IPS-NIHi7 (cell line): ENCODE data around the gene TAC4.
A peak's percentile ranks its signal among the peaks of the same experiment; 100 is the strongest.

Source experiments
- DNase-seq: peaks from one replicate; pipeline ENCODE4 v3.0.0; 2012; ENCODE audit warnings: mixed read lengths; ENCODE audit errors: extremely low spot score

The TAC4 gene

GRCh38 chr17:49848019-49848473 is at the start of gene TAC4:
TSS of gene TAC4 (minus strand) at chr17:49848069. CDS start at chr17:49848017, 52 bp downstream.
- no peak for DNase-seq

- DNase-seq = no peak
Observed at GRCh38 chr17:49896860-49897259, 49.0 kb upstream of the TAC4 start.

GRCh38 chr17:49896222-49896621 is 48.4 kb upstream of the TAC4 start:
- no peak for DNase-seq

- no peak for DNase-seq
Observed at GRCh38 chr17:49895812-49896211, 47.9 kb upstream of the TAC4 start.

GRCh38 chr17:49894761-49895160 is 46.9 kb upstream of the TAC4 start:
- no peak for DNase-seq

GRCh38 chr17:49891694-49892389 is 44.0 kb upstream of the TAC4 start:
- no peak for DNase-seq

- DNase-seq = no peak
Observed at GRCh38 chr17:49891271-49891670, 43.4 kb upstream of the TAC4 start.

- DNase-seq = no peak
Observed at GRCh38 chr17:49890852-49891251, 43.0 kb upstream of the TAC4 start.

- DNase-seq = peak; percentile 45
Observed at GRCh38 chr17:49890077-49890821, 42.4 kb upstream of the TAC4 start.

- no peak for DNase-seq
Observed at GRCh38 chr17:49889500-49889899, 41.6 kb upstream of the TAC4 start.

GRCh38 chr17:49887744-49888360 is 40.0 kb upstream of the TAC4 start:
- no peak for DNase-seq

GRCh38 chr17:49887086-49887743 is 39.3 kb upstream of the TAC4 start:
- peak; percentile 68 for DNase-seq

GRCh38 chr17:49886036-49886435 is 38.2 kb upstream of the TAC4 start:
- no peak for DNase-seq

- DNase-seq = no peak
Observed at GRCh38 chr17:49882434-49882833, 34.6 kb upstream of the TAC4 start.

GRCh38 chr17:49881054-49881402 is 33.2 kb upstream of the TAC4 start:
- DNase-seq = peak; percentile 38

- DNase-seq = peak; percentile 97
Observed at GRCh38 chr17:49880291-49881053, 32.6 kb upstream of the TAC4 start.

GRCh38 chr17:49878931-49879904 is 31.3 kb upstream of the TAC4 start:
- DNase-seq = no peak

GRCh38 chr17:49875685-49876084 is 27.8 kb upstream of the TAC4 start:
- peak; percentile 55 for DNase-seq

- no peak for DNase-seq
Observed at GRCh38 chr17:49874911-49875310, 27.0 kb upstream of the TAC4 start.

- DNase-seq = no peak
Observed at GRCh38 chr17:49873926-49874325, 26.1 kb upstream of the TAC4 start.
